RWPE2 (cell line): ENCODE data around the gene FANCC.
"Not testable (repeated sequence)": the region's sequence is repeated elsewhere in the genome, so short reads cannot be mapped to it uniquely, and the experiment has no call there.

Experiments
- ATAC-seq: fragments of 200-7000 bp; cut with Tn5 transposase; 3 replicates; pipeline ENCODE4 v1.9.1; 2021; ENCODE audit warnings: low read depth
- DNase-seq: peaks from one replicate; pipeline ENCODE4 v3.0.0-alpha.2; 2020; ENCODE audit warnings: low spot score
- H3K27ac ChIP-seq: fragments of 450-650 bp; 2 replicates; pipeline ENCODE4 v1.5.1; 2017; ENCODE audit warnings: mild to moderate bottlenecking; ENCODE audit not compliant: poor library complexity, severe bottlenecking
- H3K27me3 ChIP-seq: fragments of 250-450 bp; sonication (Bioruptor Pico); 2 replicates; pipeline ENCODE4 v1.5.1; 2021; ENCODE audit warnings: mild to moderate bottlenecking, moderate library complexity; ENCODE audit not compliant: insufficient read depth, poor library complexity, severe bottlenecking
- H3K36me3 ChIP-seq: fragments of 250-450 bp; sonication (Bioruptor Pico); 2 replicates; pipeline ENCODE4 v1.5.1; 2020; ENCODE audit warnings: low read depth, mild to moderate bottlenecking, moderate library complexity
- H3K4me1 ChIP-seq: fragments of 250-450 bp; sonication (Bioruptor Pico); 2 replicates; pipeline ENCODE4 v1.5.1; 2021; ENCODE audit warnings: mild to moderate bottlenecking, moderate library complexity; ENCODE audit not compliant: insufficient read depth, poor library complexity, severe bottlenecking
- H3K4me3 ChIP-seq: fragments of 250-450 bp; sonication (Bioruptor Pico); 2 replicates; pipeline ENCODE4 v1.5.1; 2021; ENCODE audit warnings: mild to moderate bottlenecking, moderate library complexity; ENCODE audit not compliant: severe bottlenecking
- H3K9me3 ChIP-seq: fragments of 250-450 bp; sonication (Bioruptor Pico); 2 replicates; pipeline ENCODE4 v1.5.1; 2021; ENCODE audit warnings: mild to moderate bottlenecking, moderate library complexity; ENCODE audit not compliant: severe bottlenecking
- TF ChIP-seq, protein P1 (sequence below): fragments of 450-650 bp; IDR thresholded peaks from one replicate; pipeline ENCODE4 v1.5.1; 2017; ENCODE audit warnings: mild to moderate bottlenecking, moderate library complexity; ENCODE audit not compliant: poor library complexity, severe bottlenecking

FANCC gene

GRCh38 chr9:95280745-95281144 lies 36.8 kb downstream of the FANCC start:
- TF ChIP-seq, protein P1, sequence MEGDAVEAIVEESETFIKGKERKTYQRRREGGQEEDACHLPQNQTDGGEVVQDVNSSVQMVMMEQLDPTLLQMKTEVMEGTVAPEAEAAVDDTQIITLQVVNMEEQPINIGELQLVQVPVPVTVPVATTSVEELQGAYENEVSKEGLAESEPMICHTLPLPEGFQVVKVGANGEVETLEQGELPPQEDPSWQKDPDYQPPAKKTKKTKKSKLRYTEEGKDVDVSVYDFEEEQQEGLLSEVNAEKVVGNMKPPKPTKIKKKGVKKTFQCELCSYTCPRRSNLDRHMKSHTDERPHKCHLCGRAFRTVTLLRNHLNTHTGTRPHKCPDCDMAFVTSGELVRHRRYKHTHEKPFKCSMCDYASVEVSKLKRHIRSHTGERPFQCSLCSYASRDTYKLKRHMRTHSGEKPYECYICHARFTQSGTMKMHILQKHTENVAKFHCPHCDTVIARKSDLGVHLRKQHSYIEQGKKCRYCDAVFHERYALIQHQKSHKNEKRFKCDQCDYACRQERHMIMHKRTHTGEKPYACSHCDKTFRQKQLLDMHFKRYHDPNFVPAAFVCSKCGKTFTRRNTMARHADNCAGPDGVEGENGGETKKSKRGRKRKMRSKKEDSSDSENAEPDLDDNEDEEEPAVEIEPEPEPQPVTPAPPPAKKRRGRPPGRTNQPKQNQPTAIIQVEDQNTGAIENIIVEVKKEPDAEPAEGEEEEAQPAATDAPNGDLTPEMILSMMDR = no peak
- no peak overlapping the region for H3K27ac ChIP-seq
- H3K36me3 ChIP-seq = no peaks in the 10 kb centered on the region
- H3K27me3 ChIP-seq = no peaks in the 10 kb centered on the region
- H3K4me3 ChIP-seq = no peak overlapping the region
- no peaks in the 10 kb centered on the region for H3K4me1 ChIP-seq
- no peak for DNase-seq
- no peak for ATAC-seq
- peaks cover 12% of the 10 kb centered on the region for H3K9me3 ChIP-seq

DNA sequence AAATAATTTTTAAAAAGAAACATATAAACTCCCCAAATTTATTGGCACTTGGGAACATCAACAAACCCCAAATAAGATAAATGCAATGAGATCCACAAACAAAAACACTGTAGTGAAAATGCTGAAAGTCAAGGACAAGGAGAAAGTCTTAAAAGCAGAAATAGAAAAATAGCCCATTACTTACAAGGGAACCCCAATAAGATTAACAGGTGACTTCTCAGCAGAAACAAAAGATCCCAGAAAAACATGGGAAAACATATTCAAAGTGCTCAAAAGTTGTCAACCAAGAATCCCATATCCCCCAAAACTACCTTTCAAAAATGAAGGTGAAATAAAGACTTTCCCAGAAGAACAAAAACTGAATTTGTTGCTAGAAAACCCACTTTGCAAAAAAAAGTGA lies 40.0 kb downstream of the FANCC start:
- H3K4me1 ChIP-seq = no peaks in the 10 kb centered on the region
- H3K36me3 ChIP-seq = no peaks in the 10 kb centered on the region
- H3K27ac ChIP-seq = no peak overlapping the region
- no peak for DNase-seq
- TF ChIP-seq, protein P1 = no peak
- no peaks in the 10 kb centered on the region for H3K27me3 ChIP-seq
- no peak overlapping the region for H3K4me3 ChIP-seq
- ATAC-seq = no peak
- peaks cover 12% of the 10 kb centered on the region for H3K9me3 ChIP-seq

- no peak overlapping the region for H3K4me3 ChIP-seq
- no peaks in the 10 kb centered on the region for H3K27me3 ChIP-seq
- TF ChIP-seq, protein P1 = no peak
- DNase-seq (no peak), ATAC-seq (no peak)
- H3K4me1 ChIP-seq = no peaks in the 10 kb centered on the region
- peaks cover 9% of the 10 kb centered on the region for H3K9me3 ChIP-seq
- no peaks in the 10 kb centered on the region for H3K36me3 ChIP-seq
- no peak overlapping the region for H3K27ac ChIP-seq
Observed at GRCh38 chr9:95276395-95276954, 41.0 kb downstream of the FANCC start.

GRCh38 chr9:95274160-95274559 lies 43.3 kb downstream of the FANCC start:
- not testable (repeated sequence) for H3K27ac ChIP-seq, H3K36me3 ChIP-seq, H3K9me3 ChIP-seq, ATAC-seq, DNase-seq, H3K4me1 ChIP-seq, H3K4me3 ChIP-seq, H3K27me3 ChIP-seq

DNA sequence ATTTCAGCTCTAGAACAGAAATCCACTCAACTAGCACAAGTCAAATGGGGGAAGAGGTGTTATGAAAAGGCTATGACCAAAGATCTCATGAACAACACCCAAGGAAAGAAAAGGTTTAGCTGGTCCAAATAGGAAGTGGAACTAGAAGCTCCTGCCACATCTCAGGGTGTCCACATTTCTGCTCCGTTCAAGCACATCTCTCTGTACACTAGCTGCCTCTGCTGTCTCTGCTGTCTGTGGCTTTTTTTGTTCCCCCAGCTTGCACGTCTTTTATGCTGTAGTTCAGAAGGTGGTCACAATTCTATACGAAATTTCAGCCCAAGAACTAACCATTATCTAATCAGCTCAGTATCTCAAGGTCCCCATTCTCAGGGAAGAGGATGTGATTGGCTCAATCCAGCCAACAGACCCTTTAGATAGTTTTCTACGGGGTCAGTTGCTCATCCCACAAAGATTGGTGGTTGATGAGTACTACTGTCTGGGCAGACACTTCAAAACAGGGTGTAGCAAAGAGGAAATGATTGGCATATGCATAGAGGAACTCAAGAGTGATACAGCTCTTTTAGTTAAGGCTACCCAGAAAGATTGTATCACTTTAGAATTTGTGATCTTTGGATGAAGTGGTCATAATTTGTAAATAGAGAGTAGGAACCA lies 44.0 kb downstream of the FANCC start:
- Histone ChIP-seq H3K36me3 (no peaks in the 10 kb centered on the region), H3K4me3 (no peak overlapping the region), H3K4me1 (no peaks in the 10 kb centered on the region), H3K9me3 (no peaks in the 10 kb centered on the region), H3K27me3 (no peaks in the 10 kb centered on the region), H3K27ac (no peak overlapping the region)
- TF ChIP-seq, protein P1 = no peak
- DNase-seq = no peak
- ATAC-seq = no peak
